SK-N-SH (cell line): ENCODE measurements around the gene PLCB3.
A peak's percentile ranks its signal among the peaks of the same experiment; 100 is the strongest.

Source experiments
- MAX ChIP-seq: IDR thresholded peaks from 2 replicates; pipeline ENCODE4 v1.4.0; 2012; ENCODE audit warnings: low read depth
- POLR2AphosphoS5 ChIP-seq: IDR thresholded peaks from 2 replicates; pipeline ENCODE4 v1.6.1; 2012; ENCODE audit warnings: low read depth, low read length
- REST ChIP-seq: IDR thresholded peaks from 2 replicates; pipeline ENCODE4 v1.6.1; 2012; ENCODE audit warnings: mild to moderate bottlenecking, low read depth, low read length, moderate library complexity

GRCh38 chr11:64269540-64270220 lies 18.4 kb downstream of the PLCB3 start:
- TF ChIP-seq REST = no peak
- TF ChIP-seq POLR2AphosphoS5 = no peak
- TF ChIP-seq MAX = peak; percentile 34; the same call in 1 of the 2 replicates
